ENCODE results near the gene SLC38A8.

Gene SLC38A8

GRCh38 chr16:84047626-84048025 is 5.0 kb upstream of the SLC38A8 start:
- DNase-seq = no peak

GRCh38 chr16:84047206-84047605 is 4.6 kb upstream of the SLC38A8 start:
- DNase-seq = no peak

- no peak for DNase-seq
Measured at GRCh38 chr16:84045818-84046470, 3.3 kb upstream of the SLC38A8 start.

- DNase-seq = no peak
Measured at GRCh38 chr16:84045001-84045817, 2.6 kb upstream of the SLC38A8 start.

- peak in 1 of 3 experiments; percentile 61 for DNase-seq
Measured at GRCh38 chr16:84044118-84044488, 1.5 kb upstream of the SLC38A8 start.

- DNase-seq = peak; percentile 27 to 67 (median 44)
Measured at GRCh38 chr16:84043486-84044117, 1.0 kb upstream of the SLC38A8 start.

- peak; percentile 71 to 85 (median 83) for DNase-seq
Measured at GRCh38 chr16:84042879-84043485, 387 bp upstream of the SLC38A8 start.

GRCh38 chr16:84041881-84042280 is 714 bp downstream of the SLC38A8 start:
- no peak for DNase-seq

GRCh38 chr16:84040823-84041820 is 1.5 kb downstream of the SLC38A8 start:
- DNase-seq = no peak

- DNase-seq = no peak
Measured at GRCh38 chr16:84040226-84040822, 2.3 kb downstream of the SLC38A8 start.

- DNase-seq = no peak
Measured at GRCh38 chr16:84039696-84040095, 2.9 kb downstream of the SLC38A8 start.

- DNase-seq = no peak
Measured at GRCh38 chr16:84038469-84038868, 4.1 kb downstream of the SLC38A8 start.

- no peak for DNase-seq
Measured at GRCh38 chr16:84036982-84037425, 5.6 kb downstream of the SLC38A8 start.

GRCh38 chr16:84036131-84036530 is 6.5 kb downstream of the SLC38A8 start:
- no peak for DNase-seq

GRCh38 chr16:84034516-84034915 is 8.1 kb downstream of the SLC38A8 start:
- DNase-seq = no peak

- no peak for DNase-seq
Measured at GRCh38 chr16:84033251-84034195, 9.1 kb downstream of the SLC38A8 start.

- DNase-seq = peak in 2 of 3 experiments; percentile 65 to 89
Measured at GRCh38 chr16:84032458-84033178, 10.0 kb downstream of the SLC38A8 start.

- no peak for DNase-seq
Measured at GRCh38 chr16:84031556-84031955, 11.0 kb downstream of the SLC38A8 start.

- no peak for DNase-seq
Measured at GRCh38 chr16:84029297-84030047, 13.1 kb downstream of the SLC38A8 start.
